Neural crest cell (in vitro differentiated cells): ENCODE measurements around the gene NAV2. TPM values are rescaled to one million over a fixed set of nuclear protein-coding genes. Genes with fewer than 3 reads are reported as not detected.

Experiments
- DNase-seq: peaks from one replicate; pipeline ENCODE4 v3.0.0; 2021; ENCODE audit warnings: low read depth, mixed read lengths, low spot score
- H3K27ac Mint-ChIP-seq: one replicate; pipeline ENCODE4 v1.8.0; 2021; ENCODE audit warnings: mild to moderate bottlenecking, mixed read lengths; ENCODE audit not compliant: unreplicated experiment
- H3K27me3 Mint-ChIP-seq: 2 replicates; pipeline ENCODE4 v1.8.0; 2021; ENCODE audit warnings: low read depth, mild to moderate bottlenecking, mixed read lengths
- H3K36me3 Mint-ChIP-seq: 2 replicates; pipeline ENCODE4 v1.8.0; 2021; ENCODE audit warnings: low read depth, mild to moderate bottlenecking, mixed read lengths
- H3K4me1 Mint-ChIP-seq: 2 replicates; pipeline ENCODE4 v1.8.0; 2021; ENCODE audit warnings: mixed read lengths
- H3K4me3 Mint-ChIP-seq: one replicate; pipeline ENCODE4 v1.8.0; 2021; ENCODE audit warnings: mild to moderate bottlenecking, mixed read lengths
- H3K9me3 Mint-ChIP-seq: 2 replicates; pipeline ENCODE4 v1.8.0; 2021; ENCODE audit warnings: mixed read lengths
- CTCF ChIP-seq: fragments of 200-600 bp; sonication (generic); conservative IDR thresholded peaks from 2 replicates; pipeline ENCODE4 v1.5.0; 2021; ENCODE audit warnings: antibody characterized with exemption, mild to moderate bottlenecking
- total RNA-seq: library from RNA; stranded (reverse); gene quantifications from 2 replicates; pipeline ENCODE4 v1.2.1, GENCODE V29; 2021

NAV2 gene
- total RNA-seq, 1 donor from 2014 or later, result 14.1 TPM

- H3K4me1 Mint-ChIP-seq, result peaks cover 6% of the 10 kb centered on the region
- no peak for DNase-seq
- no peaks in the 10 kb centered on the region for H3K36me3 Mint-ChIP-seq
- H3K9me3 Mint-ChIP-seq, result no peaks in the 10 kb centered on the region
- H3K4me3 Mint-ChIP-seq, result no peak overlapping the region
- no peak for TF ChIP-seq CTCF
- no peak overlapping the region for H3K27ac Mint-ChIP-seq
- no peaks in the 10 kb centered on the region for H3K27me3 Mint-ChIP-seq
Observed at GRCh38 chr11:19690885-19691284, 21.8 kb upstream of the NAV2 start.

GRCh38 chr11:19691815-19692500 lies 20.7 kb upstream of the NAV2 start:
- no peak for DNase-seq
- TF ChIP-seq CTCF, result no peak
- H3K9me3 Mint-ChIP-seq, result peaks cover 2% of the 10 kb centered on the region
- H3K36me3 Mint-ChIP-seq, result no peaks in the 10 kb centered on the region
- H3K4me3 Mint-ChIP-seq, result no peak overlapping the region
- no peaks in the 10 kb centered on the region for H3K27me3 Mint-ChIP-seq
- peaks cover 6% of the 10 kb centered on the region for H3K4me1 Mint-ChIP-seq
- peak overlapping the region; percentile 32 for H3K27ac Mint-ChIP-seq

- no peak for TF ChIP-seq CTCF
- peaks cover 5% of the 10 kb centered on the region for H3K27me3 Mint-ChIP-seq
- no peak for DNase-seq
- peaks cover 3% of the 10 kb centered on the region for H3K9me3 Mint-ChIP-seq
- H3K4me3 Mint-ChIP-seq, result no peak overlapping the region
- no peak overlapping the region for H3K27ac Mint-ChIP-seq
- H3K36me3 Mint-ChIP-seq, result no peaks in the 10 kb centered on the region
- peaks cover 12% of the 10 kb centered on the region for H3K4me1 Mint-ChIP-seq
Observed at GRCh38 chr11:19693146-19693545, 19.5 kb upstream of the NAV2 start.

- no peak overlapping the region for H3K4me3 Mint-ChIP-seq
- H3K27me3 Mint-ChIP-seq, result peaks cover 5% of the 10 kb centered on the region
- no peak for TF ChIP-seq CTCF
- H3K4me1 Mint-ChIP-seq, result peaks cover 12% of the 10 kb centered on the region
- no peaks in the 10 kb centered on the region for H3K36me3 Mint-ChIP-seq
- H3K9me3 Mint-ChIP-seq, result peaks cover 3% of the 10 kb centered on the region
- no peak overlapping the region for H3K27ac Mint-ChIP-seq
- DNase-seq, result no peak
Observed at GRCh38 chr11:19694796-19695345, 17.8 kb upstream of the NAV2 start.

- no peak for TF ChIP-seq CTCF
- Mint-ChIP-seq H3K36me3 (no peaks in the 10 kb centered on the region), H3K4me3 (no peak overlapping the region), H3K27me3 (peaks cover 5% of the 10 kb centered on the region), H3K4me1 (peaks cover 18% of the 10 kb centered on the region), H3K9me3 (peaks cover 3% of the 10 kb centered on the region), H3K27ac (no peak overlapping the region)
- DNase-seq, result no peak
Observed at GRCh38 chr11:19696073-19696472, 16.6 kb upstream of the NAV2 start.
